ENCODE measurements around the gene VPS37C.

The VPS37C gene

DNA sequence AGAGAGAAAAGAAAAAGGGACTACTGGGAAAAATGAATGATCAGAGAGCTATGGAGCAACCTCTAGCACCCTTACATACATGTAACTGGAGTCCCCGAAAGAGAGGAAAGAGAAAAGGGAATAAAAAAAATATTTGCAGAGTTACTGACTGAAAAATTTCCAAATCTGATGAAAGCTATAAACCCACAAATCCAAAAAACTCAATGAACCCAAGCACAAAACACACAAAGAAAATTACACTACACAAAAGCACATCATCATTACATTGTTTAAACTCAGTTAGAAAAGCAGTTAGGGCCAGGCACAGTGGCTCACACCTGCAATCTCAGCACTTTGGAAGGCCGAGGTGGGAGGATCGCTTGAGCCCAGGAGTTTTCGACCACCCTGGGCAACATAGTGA, 6.7 kb downstream of the VPS37C start:
- DNase-seq (ENCODE audit: low read depth in 2 of 2) = no peak

DNA sequence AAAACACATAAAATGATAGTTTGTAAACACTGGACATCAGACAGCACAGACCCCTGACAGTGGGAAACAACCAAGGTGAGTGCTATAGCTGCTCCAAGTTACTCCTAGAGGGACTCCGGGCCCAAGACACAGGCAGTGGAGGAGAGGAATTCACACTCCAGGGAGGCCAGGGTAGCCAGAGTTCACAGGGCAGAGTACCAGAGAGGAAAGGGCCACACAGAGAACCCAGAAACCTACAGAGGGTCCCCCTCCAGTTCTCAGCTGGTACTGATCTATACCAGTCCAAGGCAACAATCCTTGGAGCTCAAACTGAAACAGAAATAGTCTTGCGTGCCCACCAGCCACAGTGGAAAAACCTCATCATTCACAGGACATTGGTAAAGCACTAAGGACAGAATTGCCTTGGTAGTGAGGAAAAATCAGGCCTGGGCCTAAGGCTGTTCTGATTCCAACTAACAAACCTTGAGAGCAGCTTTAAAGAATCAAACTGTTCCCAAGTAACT, 7.6 kb downstream of the VPS37C start:
- no peak for DNase-seq (ENCODE audit: low read depth in 2 of 2)

DNA sequence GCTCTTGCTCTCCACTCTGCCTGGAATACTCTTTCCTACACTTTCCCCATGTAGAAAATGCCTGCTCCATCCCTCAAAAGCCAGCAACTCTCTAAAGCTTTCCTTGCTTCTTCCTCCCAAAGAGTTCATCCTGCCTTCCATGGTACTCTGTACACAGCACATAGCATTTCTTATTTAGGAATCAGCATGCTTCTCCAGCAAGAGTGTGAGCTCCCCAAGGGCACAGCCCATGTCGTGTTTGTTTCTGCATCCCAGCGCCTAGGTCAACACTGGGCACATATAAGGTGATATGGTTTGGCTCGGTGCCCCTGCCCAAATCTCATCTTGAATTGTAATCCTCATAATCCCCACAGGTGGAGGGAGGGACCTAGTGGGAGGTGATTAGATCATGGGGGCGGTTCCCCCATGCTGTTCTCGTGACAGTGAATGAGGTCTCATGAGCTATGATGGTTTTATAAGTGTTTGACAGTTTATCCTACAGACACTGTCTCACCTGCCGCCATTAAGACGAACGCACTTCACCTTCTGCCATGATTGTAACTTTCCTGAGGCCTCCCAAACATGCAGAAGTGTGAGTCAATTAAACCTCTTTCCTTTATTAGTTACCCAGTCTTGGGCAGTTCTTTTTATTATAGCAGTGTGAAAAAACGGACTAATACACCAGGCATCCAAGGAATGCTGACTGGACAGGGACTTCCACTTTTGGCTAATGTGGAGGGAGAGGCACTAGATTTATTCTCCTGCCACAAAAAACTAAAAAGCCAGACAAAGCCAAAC, 8.2 kb downstream of the VPS37C start:
- no peak for DNase-seq (ENCODE audit: low read depth in 2 of 2)

DNA sequence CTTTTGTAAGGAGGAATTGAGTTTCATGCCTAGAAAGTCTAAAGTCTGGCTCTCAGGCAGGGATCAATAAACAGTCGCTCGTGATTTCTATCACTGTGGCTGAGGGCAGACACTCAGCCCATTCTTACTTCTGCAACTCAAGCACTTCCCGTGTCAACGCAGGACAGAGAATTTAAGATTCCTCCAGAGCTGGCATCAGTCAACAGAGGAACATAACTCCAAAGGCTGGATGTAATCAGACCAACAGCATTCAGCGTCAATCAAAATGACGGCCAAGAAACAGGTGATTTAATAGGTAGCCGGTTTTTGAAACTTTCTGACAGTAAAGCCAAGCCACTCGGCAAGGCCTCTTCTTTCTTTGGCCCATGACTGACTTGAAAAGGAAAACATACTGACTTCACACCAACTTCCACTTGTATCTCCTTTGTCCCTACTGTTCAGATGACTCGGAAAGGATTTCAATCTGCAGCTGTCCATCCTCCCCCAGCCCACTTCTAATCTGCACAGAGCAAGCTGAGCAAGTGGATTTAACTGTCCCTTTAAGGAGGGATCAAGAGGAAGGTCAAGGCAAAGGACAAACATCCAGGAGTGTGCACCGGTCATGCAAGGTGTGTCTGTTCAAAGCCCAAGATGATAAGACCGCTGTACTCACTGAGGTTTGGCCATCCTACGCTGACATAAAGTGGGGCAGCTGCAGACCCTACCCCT, 9.5 kb downstream of the VPS37C start:
- DNase-seq (ENCODE audit: low read depth in 2 of 2) = no peak

DNA sequence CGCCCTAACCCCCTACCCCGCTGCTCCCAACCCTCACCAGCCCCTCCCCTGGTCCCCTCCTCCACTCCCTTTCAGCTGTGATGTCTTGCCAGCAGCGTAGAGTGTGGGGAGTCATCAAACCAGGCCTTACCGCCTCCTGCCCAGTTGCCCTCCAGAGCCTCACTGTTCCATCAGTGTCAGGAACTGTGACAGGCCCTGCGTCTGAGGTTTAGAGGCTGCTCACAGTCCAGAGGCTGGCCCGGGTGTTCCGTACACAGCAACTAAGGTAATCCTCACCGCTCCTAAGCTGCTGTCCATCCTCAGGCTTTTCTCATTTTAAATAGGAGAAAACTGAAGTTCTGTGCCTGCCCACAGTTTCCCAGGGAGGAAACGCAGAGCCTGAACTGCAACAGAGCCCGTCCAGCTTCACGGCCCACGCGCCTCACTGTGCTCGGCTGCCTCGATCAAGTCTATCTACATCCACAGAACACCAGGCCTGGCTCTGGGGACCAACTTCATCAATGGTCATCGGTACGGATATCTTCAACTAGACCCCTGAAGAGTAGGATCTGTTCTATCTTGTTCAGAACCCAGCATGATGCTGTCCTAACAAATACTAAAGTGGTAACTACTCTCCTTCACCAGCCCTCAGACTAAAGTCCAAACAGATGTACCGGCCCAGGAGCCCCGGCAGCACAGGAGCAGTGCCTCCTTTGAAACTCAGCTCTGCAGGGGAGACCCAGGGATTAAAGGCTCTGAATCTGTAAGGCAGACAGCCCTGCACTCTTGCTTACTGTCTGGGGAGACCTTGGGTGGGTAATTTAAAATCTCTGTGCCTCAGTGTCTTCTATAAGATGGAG, 10.3 kb downstream of the VPS37C start:
- DNase-seq (ENCODE audit: low read depth in 2 of 2) = no peak

DNA sequence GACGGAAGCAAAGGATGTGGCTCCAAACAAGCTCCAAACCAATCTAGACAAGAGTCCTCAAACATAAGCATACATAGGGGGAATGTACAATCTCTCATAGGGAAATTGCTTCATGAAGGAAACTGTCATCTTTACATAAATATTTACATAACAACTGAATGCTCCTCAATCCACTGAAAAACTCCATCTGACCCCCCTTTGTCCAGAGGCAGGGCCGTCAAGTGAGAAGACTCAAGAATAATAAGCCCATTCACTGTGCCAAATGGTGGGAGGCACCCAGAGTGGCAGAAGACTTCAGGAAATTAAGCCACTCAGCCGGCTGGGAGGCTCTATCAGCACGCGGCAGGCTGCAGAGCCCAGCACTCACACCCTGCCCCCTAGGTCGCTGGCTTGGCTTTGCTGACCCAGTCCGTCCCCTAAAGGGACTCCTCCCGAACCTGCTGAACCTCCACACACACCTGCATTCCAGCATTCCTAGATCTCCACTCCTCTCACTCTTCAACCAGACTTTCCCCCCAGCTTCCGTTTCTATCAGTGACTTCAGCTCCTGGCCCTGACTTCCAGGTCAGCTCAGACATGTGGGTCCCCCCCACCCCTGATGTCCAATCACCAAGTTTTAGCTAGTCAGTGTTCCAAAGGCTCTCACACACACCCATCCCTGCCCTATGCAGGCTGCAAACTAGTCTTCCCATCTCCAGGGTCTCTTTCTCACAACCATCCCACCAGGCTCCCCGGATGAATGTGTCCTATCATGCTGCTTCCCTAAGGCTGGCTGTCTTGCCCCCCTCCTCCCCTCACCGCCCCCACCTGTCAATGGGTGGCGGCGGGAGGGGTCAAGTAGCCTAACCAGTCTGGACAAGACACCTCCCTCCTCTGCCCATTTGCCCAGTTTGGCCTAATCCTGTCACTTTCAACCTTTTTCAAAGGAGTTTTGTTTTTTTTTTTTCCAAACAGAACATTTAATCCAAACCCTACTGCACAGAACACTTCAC, 11.3 kb downstream of the VPS37C start:
- no peak for DNase-seq (ENCODE audit: low read depth in 2 of 2)

DNA sequence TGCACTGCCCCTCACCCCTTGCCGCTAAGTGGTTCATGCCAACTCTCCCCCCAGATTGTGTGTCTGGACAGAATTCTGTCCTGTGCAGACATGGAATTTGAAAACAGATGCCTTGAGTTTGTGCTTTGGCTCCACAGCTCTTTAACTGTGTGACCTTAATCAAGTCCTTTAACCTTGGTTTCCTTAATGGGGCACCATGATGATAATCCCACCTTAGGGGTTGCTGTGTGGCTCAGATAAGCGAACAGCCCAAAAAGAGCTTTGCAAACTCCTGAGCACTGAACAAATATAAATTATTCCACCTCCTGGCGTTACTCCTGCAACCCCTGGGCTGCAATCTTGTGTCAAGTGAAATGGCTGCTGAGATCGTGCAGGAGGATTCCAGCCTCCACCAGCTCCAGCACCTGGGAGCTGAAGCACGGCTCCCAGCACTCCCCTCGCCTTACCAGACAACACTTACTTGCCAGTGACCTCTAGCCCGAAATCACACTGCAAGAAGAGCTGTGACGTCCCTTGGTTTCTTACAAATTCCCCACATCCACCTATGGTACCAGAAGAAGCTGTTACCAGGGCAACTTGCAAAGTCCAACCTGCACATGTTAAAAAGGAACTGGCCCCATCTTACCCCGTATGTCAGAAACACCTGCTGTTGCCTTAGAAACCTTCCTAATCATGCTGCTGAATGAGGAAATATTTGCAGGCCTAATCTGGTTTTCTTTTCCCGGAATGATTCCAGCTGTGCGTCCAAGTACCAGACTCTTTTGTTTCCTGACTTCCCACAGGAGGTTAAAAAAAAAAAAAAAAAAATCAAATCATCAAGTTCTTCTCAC, 13.2 kb downstream of the VPS37C start:
- DNase-seq (ENCODE audit: low read depth in 2 of 2) = no peak

DNA sequence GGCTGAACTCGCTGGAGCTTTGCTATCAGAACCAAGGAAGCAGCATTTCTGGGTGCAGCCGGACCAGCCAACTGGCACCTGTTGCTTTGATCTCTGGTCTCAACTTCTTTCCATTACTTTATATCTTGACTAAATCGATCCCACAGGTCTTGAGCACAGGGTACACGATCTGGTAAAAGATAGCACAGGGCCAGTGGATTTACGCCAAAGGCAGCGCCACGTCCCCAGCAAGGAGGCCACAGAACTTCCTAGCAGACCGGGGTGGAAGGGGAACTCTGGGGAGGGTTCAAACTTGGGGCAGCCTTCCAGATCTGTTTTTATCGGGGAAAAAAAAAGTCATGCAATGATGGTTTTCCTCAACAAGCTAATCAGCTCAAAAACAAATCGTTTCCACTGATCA, 14.0 kb downstream of the VPS37C start:
- no peak for DNase-seq (ENCODE audit: low read depth in 2 of 2)

DNA sequence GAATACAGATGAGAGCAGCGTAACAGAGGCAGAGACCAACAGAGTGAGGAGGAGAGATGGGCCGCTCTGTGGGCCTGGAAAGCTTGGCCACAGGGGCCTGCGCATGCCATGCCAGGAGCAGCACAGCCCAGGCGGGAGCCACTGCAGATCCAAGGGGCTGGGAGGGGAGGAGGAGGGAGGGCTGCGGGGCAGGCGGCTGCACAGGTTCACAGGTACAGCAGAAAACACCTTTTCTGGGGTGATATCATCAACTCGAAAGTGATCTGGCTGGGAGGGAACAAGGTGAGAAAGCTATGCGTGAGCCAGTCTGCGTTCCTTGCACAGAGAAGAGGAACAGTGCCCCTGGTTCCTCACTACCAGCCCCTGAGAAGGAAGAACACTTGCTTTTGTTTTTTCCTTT, 14.8 kb downstream of the VPS37C start:
- no peak for DNase-seq (ENCODE audit: low read depth in 2 of 2)

DNA sequence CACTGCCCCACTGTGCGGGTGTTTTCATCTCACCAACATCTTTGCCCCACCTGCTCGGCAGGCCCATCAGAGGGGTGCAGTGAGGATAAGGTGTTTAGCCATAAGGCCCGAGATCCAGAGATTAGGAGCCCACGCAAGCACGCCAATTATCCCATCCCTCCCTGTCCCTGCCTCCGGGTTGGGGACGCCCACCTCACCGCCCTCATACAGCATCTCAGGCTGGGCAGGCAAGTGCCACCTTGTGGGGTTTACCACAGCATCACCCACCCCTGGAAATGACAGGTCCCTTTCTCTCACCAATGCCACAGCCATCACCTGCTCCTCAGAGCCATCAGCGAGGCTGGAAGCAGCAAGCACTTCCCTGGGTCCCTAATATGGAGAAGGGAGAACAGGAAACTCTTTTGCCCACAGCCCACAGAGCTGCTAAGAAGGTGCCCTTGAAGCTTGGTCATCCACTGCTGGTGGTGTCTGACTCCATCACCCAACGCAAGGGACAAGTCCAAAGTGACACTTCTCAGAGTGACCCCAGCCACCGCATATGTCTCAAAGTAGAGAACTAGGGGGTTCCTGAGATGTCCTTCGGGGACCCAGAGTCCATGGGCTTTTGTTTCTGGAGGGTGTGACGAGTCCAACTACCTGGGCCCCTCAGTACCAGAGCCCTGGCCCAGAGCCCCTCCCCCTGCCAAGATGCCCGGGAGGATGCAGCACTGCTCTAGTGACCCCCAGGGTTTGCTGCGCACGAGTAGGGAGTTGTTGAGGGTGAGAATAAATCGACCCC, 15.8 kb downstream of the VPS37C start:
- no peak for DNase-seq (ENCODE audit: low read depth in 2 of 2)

DNA sequence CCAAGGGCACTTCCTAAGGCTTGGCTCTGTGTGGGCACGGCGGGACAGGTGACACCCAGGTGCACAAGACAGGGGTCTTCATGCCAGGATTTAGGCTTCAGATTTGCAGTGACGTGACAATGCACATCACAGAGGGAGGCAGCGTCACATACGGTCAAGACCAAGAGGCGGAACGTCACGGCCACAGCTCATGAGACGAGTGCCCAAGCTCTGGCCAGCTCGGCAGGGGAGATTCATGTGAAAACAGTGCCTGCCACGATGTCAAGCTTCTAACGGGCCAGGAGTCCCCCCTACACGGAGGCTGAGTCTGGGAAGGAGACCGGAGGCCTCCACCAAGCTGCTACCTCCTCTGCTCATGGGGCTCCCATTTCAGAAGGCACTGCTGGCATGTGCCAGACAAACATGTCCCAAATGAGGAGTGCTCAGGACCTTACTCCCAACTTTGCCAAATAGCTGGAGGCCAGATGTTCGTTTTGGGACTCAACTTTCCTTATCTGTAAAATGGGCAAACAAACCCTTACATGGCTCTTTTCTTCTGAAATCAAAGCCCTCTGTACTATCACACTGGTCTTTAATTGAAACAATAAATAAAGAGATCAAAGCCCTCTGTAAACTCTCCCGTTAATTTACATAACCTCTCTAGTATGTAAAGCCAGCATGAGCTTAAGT, 16.6 kb downstream of the VPS37C start:
- DNase-seq (ENCODE audit: low read depth in 2 of 2) = no peak

DNA sequence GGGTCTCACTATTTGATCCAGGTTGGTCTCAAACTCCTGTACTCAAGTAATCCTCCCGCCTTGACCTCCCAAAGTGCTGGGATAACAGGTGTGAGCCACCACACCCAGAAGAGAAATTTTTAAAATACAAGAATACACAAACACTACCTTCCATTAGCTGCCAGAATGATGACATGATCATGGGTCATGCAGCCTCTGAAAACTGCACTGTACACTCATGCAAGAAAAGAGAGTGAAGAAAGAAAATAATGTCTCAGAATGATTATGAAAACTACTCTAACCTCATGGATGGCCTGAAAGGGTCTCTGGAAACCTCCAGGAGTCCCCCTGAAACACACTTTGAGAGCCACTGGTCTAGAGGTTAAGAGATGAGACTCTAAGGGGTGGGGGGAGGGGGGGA, 18.8 kb downstream of the VPS37C start:
- no peak for DNase-seq (ENCODE audit: low read depth in 2 of 2)

DNA sequence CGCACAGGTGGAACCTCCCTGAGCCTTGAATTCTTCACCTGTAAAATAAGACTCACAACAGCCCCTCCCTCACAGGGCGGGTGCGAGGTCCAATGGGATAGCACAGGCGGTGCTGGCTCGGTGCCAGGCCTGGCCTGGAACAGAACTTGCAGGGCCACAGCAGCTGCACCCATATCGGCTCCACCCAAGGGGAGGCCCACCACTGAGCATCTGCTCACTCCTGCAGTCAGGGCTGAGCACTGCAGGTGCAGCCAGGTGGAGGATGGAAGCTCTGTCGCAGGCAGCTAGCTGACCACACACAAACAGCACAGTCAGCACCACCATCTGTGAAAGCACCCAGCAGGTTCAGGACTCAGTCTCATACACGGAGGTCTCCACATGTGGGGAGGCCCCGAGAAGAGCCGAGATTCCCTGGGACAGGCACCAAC, 19.6 kb downstream of the VPS37C start:
- no peak for DNase-seq (ENCODE audit: low read depth in 2 of 2)

DNA sequence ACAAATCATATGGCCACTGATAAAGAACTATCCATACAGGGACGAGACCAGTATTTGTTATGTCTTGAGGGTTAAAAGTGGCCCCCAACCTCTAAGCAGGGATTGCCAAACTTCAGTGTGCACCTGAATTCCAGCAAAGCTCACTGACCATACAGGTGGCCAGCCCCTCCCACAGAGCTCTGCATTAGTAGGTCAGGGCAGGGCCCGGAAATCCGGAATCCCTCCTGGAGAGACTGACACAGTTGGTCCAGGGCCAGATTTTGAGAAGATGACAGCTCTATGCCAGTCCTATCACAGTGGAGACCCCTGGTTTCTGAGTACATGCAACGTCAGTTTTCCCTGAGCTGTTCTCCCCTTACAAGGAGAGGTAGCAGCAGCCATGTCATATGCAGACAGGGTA, 20.8 kb downstream of the VPS37C start:
- no peak for DNase-seq (ENCODE audit: low read depth in 2 of 2)

DNA sequence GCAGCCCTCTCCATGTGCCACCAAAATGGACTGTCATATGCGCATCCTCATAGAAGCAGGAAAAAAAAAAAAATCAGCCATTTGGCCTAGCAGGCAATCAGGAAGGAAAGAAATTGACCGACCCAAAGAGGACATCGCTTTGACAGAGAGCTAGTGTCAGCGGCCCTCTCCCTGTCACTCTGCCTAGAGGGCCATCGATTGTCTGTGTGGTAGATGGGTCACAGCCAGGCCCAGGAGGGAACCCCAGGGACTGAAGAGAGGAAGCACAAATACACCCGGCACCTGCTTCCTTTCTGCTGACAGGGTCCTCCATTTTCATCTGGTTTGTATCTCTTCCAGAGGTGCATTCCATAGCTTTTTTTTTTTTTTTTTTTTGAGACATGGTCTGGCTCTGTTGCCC, 21.8 kb downstream of the VPS37C start:
- no peak for DNase-seq (ENCODE audit: low read depth in 2 of 2)

DNA sequence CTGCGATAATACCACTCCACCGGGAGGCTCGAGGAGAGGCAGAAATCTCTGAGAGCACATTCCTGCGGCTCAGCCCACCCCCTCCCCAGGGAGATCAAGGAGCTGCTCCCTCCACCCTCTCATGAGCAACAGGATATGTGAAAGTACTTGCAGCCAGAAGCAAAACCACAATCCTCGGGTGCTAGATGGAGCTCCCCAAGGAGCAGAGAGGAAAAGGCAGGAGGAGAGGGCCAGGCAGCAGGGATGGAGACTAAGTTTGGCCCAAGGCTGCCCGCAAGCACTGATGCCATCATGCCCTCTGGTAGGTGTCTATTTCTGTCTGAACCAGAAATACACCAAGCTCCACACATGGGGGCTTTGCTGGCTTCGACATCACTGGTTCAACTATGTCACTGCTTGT, 22.3 kb downstream of the VPS37C start:
- no peak for DNase-seq (ENCODE audit: low read depth in 2 of 2)

DNA sequence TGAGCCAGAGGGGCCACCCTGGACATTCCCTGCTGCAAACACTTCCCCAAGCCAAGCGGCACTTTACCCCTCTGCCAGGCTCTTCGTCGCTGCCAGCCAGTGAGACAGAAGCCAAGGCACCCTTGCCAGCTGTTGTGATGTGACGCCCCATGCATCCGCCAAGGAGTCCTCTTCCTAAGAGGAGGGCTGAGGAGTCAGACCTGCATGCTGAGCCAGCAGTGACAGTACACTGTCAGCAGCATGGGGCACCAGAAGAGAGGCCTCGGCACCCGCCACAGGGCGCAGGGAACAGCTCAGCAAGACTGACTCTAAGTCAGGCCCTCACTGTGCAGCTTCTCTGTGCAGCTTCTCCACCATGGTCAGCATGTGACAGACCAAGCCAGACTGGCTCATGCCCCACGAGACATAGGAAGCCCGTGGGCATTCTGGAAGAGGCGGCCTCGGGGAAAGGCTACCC, 26.4 kb downstream of the VPS37C start:
- no peak for DNase-seq (ENCODE audit: low read depth in 2 of 2)

DNA sequence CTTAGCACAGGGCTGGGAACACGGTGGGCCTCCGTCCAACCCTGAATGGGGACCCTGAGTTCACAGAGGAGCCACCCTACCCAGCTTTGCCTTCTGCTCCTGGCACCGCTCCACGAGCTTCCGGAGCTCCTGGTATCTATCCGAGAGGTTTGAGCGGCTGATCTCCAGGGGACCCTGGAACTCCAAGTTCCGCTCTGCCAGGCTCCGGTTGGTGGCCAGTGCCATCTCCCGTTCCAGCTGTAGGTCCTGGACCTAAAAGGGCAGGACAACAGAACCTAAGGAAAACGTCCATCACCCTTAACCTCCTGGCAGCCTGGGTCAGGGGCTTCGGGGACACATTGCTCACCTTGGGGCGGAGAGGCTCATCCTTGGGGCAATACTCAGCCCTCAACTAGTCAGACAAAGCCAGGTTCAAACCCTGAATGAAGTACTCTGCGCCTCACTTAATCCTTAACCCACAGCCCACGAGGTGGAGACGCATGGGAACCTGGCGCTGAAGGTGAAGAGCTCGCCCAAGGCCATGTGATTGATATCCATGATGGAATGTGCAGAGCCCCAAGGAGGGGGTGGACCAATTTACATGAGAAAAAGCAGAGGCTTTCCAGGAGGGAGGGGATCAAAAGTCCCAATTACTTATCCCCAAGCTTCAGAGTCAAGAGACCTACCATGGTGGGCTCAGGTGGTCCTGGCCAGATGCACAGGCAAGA, 27.1 kb downstream of the VPS37C start:
- DNase-seq (ENCODE audit: low read depth in 2 of 2) = no peak
